HG02588 (cell line): ENCODE measurements around the gene RGS12.
A peak's percentile ranks its signal among the peaks of the same experiment; 100 is the strongest.

Experiments
- ATAC-seq: cut with Tn5 transposase; IDR thresholded peaks from one replicate; pipeline ENCODE4 v1.9.1; 2021; ENCODE audit warnings: mild to moderate bottlenecking, moderate library complexity; ENCODE audit not compliant: unreplicated experiment

Gene RGS12

DNA sequence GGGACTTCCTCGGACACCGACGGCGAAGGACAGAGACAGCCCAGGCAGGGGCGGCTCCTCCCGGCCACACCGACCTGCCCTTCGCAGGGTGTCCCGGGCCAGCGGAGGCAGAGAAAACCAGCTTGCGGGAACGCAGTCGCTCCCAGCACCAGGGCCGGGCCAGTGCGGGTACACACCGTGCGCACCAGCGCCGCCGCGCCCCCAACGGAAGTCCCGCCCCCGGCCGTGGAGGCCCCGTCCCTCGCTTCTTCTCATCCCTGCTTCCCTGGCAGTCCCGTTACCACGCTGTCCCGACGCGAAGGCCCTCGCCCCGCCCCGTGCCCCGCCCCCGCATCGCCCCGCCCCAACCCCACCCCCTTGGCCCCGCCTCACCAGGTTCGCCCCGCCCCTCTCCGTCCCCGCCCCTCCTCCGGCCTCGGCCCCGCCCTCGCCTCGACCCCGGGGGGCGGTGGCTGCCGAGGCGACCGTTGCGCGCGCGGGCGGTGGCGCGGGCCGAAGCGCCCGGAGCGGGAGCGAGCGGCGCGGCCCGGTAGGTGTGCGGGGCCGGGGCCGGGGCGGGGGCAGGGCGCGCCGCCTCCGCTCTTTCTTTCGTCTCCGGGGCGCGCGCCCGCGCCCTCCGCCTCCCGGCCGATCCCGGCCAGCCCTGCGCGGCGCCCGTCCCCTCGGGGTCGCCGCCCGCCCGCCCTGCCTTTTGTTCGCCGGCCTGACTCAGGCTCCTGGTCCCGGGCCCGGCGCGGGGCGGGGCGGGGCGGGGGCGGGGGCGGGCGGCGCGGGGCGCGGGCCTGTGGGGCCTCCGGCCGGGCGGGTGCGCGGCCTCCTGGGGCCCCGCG is at the start of gene RGS12:
RGS12 (plus strand) TSS at position 451 of the 830 bp plus-strand sequence. CDS start 23,150 bp downstream, outside the sequence.
- peak; percentile 67 for ATAC-seq

DNA sequence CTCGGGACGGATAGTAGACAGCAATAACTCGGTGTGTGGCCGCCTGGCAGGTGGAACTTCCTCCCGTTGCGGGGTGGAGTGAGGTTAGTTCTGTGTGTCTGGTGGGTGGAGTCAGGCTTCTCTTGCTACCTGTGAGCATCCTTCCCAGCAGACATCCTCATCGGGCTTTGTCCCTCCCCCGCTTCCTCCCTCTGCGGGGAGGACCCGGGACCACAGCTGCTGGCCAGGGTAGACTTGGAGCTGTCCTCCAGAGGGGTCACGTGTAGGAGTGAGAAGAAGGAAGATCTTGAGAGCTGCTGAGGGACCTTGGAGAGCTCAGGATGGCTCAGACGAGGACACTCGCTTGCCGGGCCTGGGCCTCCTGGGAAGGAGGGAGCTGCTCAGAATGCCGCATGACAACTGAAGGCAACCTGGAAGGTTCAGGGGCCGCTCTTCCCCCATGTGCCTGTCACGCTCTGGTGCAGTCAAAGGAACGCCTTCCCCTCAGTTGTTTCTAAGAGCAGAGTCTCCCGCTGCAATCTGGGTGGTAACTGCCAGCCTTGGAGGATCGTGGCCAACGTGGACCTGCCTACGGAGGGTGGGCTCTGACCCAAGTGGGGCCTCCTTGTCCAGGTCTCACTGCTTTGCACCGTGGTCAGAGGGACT is 49.6 kb upstream of the RGS12 start:
- ATAC-seq = no peak

DNA sequence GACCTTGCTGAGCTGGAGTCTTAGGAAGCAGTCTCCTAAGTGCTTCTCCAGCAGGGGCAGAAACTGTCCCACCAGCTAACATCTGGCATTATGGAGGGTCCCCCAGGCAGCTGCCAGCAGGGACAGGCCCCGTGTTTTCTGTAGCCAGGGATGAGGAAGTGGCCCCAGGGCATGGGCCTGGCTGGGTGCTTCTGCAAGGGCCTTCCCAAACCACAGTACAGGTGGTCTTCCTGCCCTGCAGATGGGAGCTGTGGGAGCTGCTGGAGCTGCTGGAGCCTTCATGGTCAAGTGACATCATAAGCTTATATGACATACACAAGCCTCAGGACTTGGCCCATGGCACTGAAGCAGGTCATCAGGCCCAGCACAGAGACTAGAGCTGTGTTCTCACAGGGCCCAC is 48.8 kb upstream of the RGS12 start:
- no peak for ATAC-seq

- no peak for ATAC-seq
Observed at GRCh38 chr4:3244747-3245146, 48.1 kb upstream of the RGS12 start.

DNA sequence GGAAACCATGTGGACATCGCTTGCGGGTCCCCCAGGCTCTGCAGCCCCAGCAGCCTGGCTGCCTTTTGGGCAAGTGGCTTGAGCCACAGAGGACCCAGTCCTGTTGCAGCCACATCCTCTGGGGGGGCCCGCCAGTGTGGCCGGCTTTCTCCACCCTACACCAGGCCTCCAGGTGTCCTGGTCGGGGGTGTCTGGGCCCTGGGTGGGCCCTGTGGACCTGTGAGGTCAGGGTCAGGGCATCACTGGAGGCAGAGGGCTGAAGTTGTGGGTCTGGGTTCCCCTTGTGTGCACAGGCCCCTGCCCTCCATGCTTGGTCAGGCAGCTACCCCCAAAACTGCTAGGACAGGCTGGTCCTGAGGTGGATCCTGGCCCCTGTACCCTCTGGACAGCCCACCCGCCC is 47.1 kb upstream of the RGS12 start:
- ATAC-seq = no peak

GRCh38 chr4:3246458-3247398 is 46.1 kb upstream of the RGS12 start:
- no peak for ATAC-seq

DNA sequence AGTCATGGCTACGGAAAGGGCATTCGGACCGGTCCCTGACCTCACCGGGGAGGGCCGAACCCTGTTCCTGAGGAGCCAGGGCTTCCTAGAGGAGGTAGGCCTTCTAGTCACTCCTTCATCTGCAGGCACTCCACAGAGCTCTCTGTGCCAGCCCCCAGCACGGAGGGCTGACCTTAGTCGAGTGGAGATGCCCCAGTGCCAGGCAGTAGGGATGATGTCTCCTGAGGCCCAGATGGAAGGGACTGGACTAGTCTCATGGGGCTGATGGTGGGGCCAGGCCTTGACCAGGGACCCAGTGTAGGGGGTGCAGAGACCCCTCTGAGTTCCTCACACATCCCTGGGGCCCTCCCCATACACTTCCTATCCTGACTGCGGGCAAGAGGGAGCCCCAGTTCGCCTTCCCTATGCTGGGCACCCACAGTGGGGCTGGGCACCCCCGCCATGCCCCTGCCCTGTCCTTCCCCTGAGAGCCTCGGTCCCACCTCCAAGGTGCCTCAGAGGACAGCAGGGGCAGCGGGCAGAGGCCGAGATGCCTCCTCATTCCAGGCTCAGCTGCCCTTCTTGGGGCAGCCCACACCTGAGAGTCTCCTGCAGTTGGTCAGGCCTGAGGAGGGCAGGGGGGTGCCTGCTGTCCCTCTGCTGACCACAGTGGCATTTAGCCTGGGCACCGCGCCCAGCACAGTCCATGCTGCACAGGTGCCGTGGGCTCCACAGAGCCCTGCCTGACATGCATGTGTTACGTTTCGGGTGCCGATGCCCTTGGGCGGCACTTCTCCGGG is 45.2 kb upstream of the RGS12 start:
- no peak for ATAC-seq

- no peak for ATAC-seq
Observed at GRCh38 chr4:3248178-3248480, 44.7 kb upstream of the RGS12 start.

GRCh38 chr4:3248811-3249661 is 43.8 kb upstream of the RGS12 start, which contains the start of gene MSANTD1:
TSS of gene MSANTD1 (plus strand) at chr4:3249159. CDS start at chr4:3249223, 64 bp downstream.
- ATAC-seq = no peak

- ATAC-seq = no peak
Observed at GRCh38 chr4:3249711-3250437, 42.9 kb upstream of the RGS12 start.

DNA sequence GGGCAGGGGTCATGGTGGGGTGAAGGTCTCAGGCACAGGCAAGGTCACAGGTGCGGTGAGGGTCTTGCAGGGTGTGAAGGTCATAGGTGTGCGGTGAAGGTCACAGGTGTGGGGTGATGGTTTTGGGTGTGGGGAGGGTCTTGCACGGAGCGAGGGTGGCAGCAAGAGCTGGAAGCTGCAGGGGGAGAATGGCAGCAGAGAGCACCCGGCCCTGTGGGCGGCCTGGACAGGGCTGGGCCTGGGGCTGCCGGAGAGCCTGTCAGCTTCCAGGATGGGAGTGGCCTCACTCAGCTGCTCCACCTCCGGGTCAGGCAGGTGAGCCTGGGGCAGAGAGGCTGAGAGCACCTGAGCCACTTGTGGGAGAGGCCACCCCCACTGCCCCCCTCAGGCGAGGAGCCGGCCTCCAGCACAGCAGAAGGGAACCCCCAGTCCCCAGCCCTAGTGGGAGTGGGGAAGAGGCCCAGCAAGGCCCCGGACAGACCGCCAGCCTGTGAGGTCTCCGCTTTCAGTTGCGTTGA is 42.3 kb upstream of the RGS12 start:
- ATAC-seq = no peak

DNA sequence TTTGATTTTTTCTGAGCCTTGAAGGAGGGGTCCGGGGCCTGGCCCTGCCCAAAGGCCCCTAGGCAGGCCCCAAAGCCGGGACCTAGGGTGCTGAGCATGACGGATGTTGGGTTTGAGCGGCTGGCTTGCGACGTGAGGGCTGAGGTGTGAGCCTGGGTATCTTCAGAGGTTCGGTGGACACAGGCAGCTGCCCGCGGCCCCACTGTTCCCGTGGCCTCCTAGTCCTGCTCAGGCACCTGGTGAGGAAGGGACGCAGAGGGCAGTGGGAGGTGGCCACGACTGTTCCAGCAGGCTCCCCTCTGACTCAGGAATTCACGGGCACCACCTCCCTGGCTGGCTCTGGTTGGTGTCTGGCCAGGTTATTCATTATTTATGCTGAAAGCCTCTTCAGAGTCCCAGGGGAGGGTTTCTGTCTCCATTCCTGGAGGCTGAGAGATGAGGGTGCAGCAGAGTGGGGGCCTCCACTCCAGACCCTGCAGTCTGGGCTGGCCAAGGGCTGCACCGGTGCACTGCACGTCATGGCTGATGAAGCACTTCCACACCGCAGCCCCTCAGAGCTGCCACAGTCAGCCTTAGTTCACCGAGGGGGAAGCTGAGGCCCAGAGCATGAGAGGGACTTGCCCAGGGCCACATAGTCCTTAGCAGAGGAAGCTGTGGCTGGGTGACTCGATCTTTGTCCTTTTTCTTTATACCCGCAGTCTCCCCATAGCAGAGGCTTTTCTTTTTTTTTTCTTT is 41.7 kb upstream of the RGS12 start:
- no peak for ATAC-seq

- no peak for ATAC-seq
Observed at GRCh38 chr4:3251691-3252479, 40.9 kb upstream of the RGS12 start.

- ATAC-seq = no peak
Observed at GRCh38 chr4:3252480-3252828, 40.4 kb upstream of the RGS12 start.

GRCh38 chr4:3252831-3253641 is 39.8 kb upstream of the RGS12 start:
- no peak for ATAC-seq

DNA sequence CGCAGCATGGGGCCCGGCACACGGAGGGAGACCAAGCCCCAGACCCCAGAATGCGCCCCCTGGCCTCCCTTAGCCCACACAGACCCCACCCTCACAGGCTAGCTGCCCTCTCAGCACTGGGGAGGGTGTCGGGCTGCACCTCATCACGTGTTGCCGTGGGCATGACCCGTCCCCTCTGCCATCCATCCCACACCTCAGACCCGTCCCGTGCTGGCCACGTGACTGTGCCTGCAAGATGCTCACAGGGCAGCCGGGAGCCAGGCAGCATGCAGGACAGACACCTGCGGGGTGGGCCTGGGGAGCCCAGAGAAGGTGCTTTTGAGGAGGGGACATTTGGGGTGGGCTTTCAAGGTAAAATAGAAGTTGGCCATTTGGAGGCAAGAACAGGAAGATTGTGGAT is 39.0 kb upstream of the RGS12 start:
- ATAC-seq = no peak
